ENCODE measurements around the gene FARP2. TPM values are rescaled to one million over a fixed set of nuclear protein-coding genes. Genes with fewer than 3 reads are reported as not detected.
"Not testable (repeated sequence)": the region's sequence is repeated elsewhere in the genome, so short reads cannot be mapped to it uniquely, and the experiment has no call there.

Gene FARP2
- total RNA-seq, 1 donor from 2014 or later = 65.0 TPM

DNA sequence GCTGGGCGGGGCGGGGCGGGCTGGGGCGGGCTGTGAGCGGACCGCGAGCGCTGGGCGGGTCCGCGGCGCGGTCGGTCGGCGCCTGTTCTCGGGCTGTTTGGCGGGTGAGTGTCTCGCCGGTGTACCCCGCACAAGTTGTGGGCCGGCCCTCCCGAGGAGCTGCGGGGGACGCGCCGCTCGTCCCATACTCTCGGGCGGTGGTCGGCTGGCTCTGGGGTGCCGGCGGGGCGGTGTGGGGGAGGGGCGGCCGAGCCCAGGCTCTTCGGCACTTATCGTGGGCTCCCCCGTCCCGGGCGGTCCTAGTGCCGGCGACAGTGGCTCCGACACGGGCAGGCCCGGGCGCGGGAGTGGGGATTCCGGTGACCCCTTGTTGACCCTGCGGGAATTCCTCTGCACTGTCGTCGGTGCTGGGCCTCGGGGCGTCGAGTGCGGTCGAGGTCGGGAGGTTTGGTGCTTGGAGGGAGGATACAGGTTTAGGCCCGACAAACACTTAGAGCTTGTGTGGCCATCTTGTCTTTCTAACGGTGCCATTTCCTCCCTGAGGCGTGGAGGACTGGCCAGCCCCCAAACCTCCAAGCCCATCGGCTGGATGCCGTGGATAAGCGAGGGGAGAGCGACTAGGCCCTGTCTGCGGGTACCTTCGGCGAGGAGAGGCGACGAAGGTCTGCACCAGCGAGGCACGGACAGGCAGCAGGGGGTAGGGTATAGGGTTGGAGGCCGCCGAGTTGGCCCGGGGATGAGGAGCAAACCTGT, 40.0 kb upstream of the FARP2 start, which contains the start of gene SEPTIN2:
Gene SEPTIN2 (plus strand): TSS at position 47 of the 753 bp plus-strand sequence. CDS start 8,308 bp downstream, outside the sequence.
- Mint-ChIP-seq H3K4me1 (ENCODE audit: low read depth, unreplicated experiment) (peaks cover 43% of the 10 kb centered on the region), H3K36me3 (ENCODE audit: low read depth, unreplicated experiment) (peaks cover 2% of the 10 kb centered on the region), H3K4me3 (ENCODE audit: unreplicated experiment) (peak within 1 kb of the TSS; percentile 98), H3K27me3 (ENCODE audit: low read depth, unreplicated experiment) (no peaks in the 10 kb centered on the region), H3K9me3 (ENCODE audit: unreplicated experiment) (no peaks in the 10 kb centered on the region), H3K27ac (ENCODE audit: unreplicated experiment) (peak within 1 kb of the TSS; percentile 100)
- Histone ChIP-seq H3K79me2 (ENCODE audit: insufficient read depth, low read length) (peaks cover 93% of the 10 kb centered on the region), H3K4me1 (ENCODE audit: insufficient read depth, low read length) (peaks cover 50% of the 10 kb centered on the region), H3K9me3 (ENCODE audit: insufficient read depth, low read depth, low read length) (no peaks in the 10 kb centered on the region), H3K4me2 (ENCODE audit: low read length) (peak within 1 kb of the TSS; percentile 98), H3K27me3 (ENCODE audit: insufficient read depth, low read length) (no peaks in the 10 kb centered on the region), H3K27ac (ENCODE audit: low read depth, low read length) (peak within 1 kb of the TSS; percentile 100), H4K20me1 (ENCODE audit: insufficient read depth, low read length) (peaks cover 62% of the 10 kb centered on the region), H3K4me3 (ENCODE audit: insufficient read depth, low read depth, low read length) (peak within 1 kb of the TSS; percentile 98), H2AFZ (ENCODE audit: low read depth, low read length) (peak within 1 kb of the TSS; percentile 87), H3K9ac (ENCODE audit: low read length) (peak within 1 kb of the TSS; percentile 100), H3K36me3 (ENCODE audit: insufficient read depth, low read length) (peaks cover 6% of the 10 kb centered on the region)
- no peak for FAIRE-seq
- peak; percentile 32 for DNase-seq (ENCODE audit: low read depth)
- TF ChIP-seq EZH2 (IDR thresholded peaks at IDR 0.05; ENCODE audit: insufficient read depth, low read length) = no peak
- TF ChIP-seq, protein P1, sequence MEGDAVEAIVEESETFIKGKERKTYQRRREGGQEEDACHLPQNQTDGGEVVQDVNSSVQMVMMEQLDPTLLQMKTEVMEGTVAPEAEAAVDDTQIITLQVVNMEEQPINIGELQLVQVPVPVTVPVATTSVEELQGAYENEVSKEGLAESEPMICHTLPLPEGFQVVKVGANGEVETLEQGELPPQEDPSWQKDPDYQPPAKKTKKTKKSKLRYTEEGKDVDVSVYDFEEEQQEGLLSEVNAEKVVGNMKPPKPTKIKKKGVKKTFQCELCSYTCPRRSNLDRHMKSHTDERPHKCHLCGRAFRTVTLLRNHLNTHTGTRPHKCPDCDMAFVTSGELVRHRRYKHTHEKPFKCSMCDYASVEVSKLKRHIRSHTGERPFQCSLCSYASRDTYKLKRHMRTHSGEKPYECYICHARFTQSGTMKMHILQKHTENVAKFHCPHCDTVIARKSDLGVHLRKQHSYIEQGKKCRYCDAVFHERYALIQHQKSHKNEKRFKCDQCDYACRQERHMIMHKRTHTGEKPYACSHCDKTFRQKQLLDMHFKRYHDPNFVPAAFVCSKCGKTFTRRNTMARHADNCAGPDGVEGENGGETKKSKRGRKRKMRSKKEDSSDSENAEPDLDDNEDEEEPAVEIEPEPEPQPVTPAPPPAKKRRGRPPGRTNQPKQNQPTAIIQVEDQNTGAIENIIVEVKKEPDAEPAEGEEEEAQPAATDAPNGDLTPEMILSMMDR (IDR thresholded peaks at IDR 0.05; ENCODE audit: insufficient read depth, low read depth, low read length) = no peak

GRCh38 chr2:241316825-241317224, 39.3 kb upstream of the FARP2 start:
- no peaks in the 10 kb centered on the region for H3K9me3 ChIP-seq (ENCODE audit: insufficient read depth, low read depth, low read length)
- peaks cover 43% of the 10 kb centered on the region for H3K4me1 Mint-ChIP-seq (ENCODE audit: low read depth, unreplicated experiment)
- peak overlapping the region; percentile 85 for H3K27ac Mint-ChIP-seq (ENCODE audit: unreplicated experiment)
- peaks cover 6% of the 10 kb centered on the region for H3K36me3 ChIP-seq (ENCODE audit: insufficient read depth, low read length)
- no peaks in the 10 kb centered on the region for H3K27me3 Mint-ChIP-seq (ENCODE audit: low read depth, unreplicated experiment)
- H3K27ac ChIP-seq (ENCODE audit: low read depth, low read length) = peak overlapping the region; percentile 100
- peak overlapping the region; percentile 98 for H3K4me3 Mint-ChIP-seq (ENCODE audit: unreplicated experiment)
- H3K4me2 ChIP-seq (ENCODE audit: low read length) = peak overlapping the region; percentile 98
- TF ChIP-seq, protein P1 (IDR thresholded peaks at IDR 0.05; ENCODE audit: insufficient read depth, low read depth, low read length) = no peak
- TF ChIP-seq EZH2 (IDR thresholded peaks at IDR 0.05; ENCODE audit: insufficient read depth, low read length) = no peak
- no peak for FAIRE-seq
- H3K4me3 ChIP-seq (ENCODE audit: insufficient read depth, low read depth, low read length) = peak overlapping the region; percentile 97
- H3K27me3 ChIP-seq (ENCODE audit: insufficient read depth, low read length) = no peaks in the 10 kb centered on the region
- peak overlapping the region; percentile 100 for H3K9ac ChIP-seq (ENCODE audit: low read length)
- H3K4me1 ChIP-seq (ENCODE audit: insufficient read depth, low read length) = peaks cover 48% of the 10 kb centered on the region
- H3K36me3 Mint-ChIP-seq (ENCODE audit: low read depth, unreplicated experiment) = peaks cover 2% of the 10 kb centered on the region
- H3K9me3 Mint-ChIP-seq (ENCODE audit: unreplicated experiment) = no peaks in the 10 kb centered on the region
- H2AFZ ChIP-seq (ENCODE audit: low read depth, low read length) = no peak overlapping the region
- DNase-seq (ENCODE audit: low read depth) = no peak
- H4K20me1 ChIP-seq (ENCODE audit: insufficient read depth, low read length) = peaks cover 64% of the 10 kb centered on the region
- peaks cover 93% of the 10 kb centered on the region for H3K79me2 ChIP-seq (ENCODE audit: insufficient read depth, low read length)

DNA sequence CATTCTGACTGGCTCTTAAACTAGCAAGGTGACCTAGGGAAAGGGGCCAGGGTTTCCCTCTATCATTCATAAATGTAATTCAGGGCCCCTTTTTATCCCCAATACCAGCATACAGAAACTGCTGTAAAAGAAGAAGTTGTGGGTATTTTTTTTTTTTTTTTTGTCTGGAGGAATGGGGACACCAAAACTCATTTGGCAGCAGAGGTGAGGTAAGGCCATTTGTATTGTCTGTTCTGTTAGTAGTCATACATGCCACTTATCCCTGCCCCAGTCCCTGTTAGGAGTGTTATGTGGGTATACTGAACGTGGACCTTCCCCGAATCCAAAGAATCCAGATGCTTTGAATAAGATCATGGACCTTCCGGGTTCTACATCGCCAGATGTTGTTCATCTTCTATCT, 38.7 kb upstream of the FARP2 start:
- H3K27ac Mint-ChIP-seq (ENCODE audit: unreplicated experiment) = no peak overlapping the region
- H4K20me1 ChIP-seq (ENCODE audit: insufficient read depth, low read length) = peaks cover 67% of the 10 kb centered on the region
- H3K9me3 Mint-ChIP-seq (ENCODE audit: unreplicated experiment) = no peaks in the 10 kb centered on the region
- DNase-seq (ENCODE audit: low read depth) (no peak), FAIRE-seq (no peak)
- peaks cover 6% of the 10 kb centered on the region for H3K36me3 ChIP-seq (ENCODE audit: insufficient read depth, low read length)
- H3K27ac ChIP-seq (ENCODE audit: low read depth, low read length) = peak overlapping the region; percentile 100
- H3K4me2 ChIP-seq (ENCODE audit: low read length) = peak overlapping the region; percentile 98
- H2AFZ ChIP-seq (ENCODE audit: low read depth, low read length) = no peak overlapping the region
- H3K9ac ChIP-seq (ENCODE audit: low read length) = peak overlapping the region; percentile 100
- no peaks in the 10 kb centered on the region for H3K27me3 ChIP-seq (ENCODE audit: insufficient read depth, low read length)
- no peaks in the 10 kb centered on the region for H3K27me3 Mint-ChIP-seq (ENCODE audit: low read depth, unreplicated experiment)
- H3K4me3 ChIP-seq (ENCODE audit: insufficient read depth, low read depth, low read length) = peak overlapping the region; percentile 97
- H3K4me1 Mint-ChIP-seq (ENCODE audit: low read depth, unreplicated experiment) = peaks cover 43% of the 10 kb centered on the region
- peaks cover 2% of the 10 kb centered on the region for H3K36me3 Mint-ChIP-seq (ENCODE audit: low read depth, unreplicated experiment)
- peak overlapping the region; percentile 98 for H3K4me3 Mint-ChIP-seq (ENCODE audit: unreplicated experiment)
- H3K9me3 ChIP-seq (ENCODE audit: insufficient read depth, low read depth, low read length) = no peaks in the 10 kb centered on the region
- peaks cover 43% of the 10 kb centered on the region for H3K4me1 ChIP-seq (ENCODE audit: insufficient read depth, low read length)
- peaks cover 93% of the 10 kb centered on the region for H3K79me2 ChIP-seq (ENCODE audit: insufficient read depth, low read length)
- no peak for TF ChIP-seq EZH2 (IDR thresholded peaks at IDR 0.05; ENCODE audit: insufficient read depth, low read length)
- TF ChIP-seq, protein P1 (IDR thresholded peaks at IDR 0.05; ENCODE audit: insufficient read depth, low read depth, low read length) = no peak

DNA sequence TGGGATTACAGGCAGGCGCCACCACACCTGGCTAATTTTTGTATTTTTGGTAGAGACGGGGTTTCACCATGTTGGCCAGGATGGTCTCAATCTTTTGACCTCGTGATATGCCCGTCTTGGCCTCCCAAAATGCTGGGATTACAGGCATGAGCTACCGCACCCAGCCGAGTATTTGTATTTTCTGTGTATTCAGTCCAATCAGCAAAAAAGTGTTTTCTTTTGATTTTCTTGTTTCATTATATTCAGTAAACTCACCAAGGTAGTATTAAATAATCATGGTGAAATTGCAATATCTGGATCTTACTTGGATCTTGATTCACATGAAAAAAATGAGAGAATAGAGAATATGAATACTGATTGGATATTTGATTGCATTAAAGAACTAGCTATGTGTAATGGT, 37.3 kb upstream of the FARP2 start:
- not testable (repeated sequence) for H3K36me3 Mint-ChIP-seq (ENCODE audit: low read depth, unreplicated experiment); FAIRE-seq; H3K27ac ChIP-seq (ENCODE audit: low read depth, low read length); H3K4me3 ChIP-seq (ENCODE audit: insufficient read depth, low read depth, low read length); H3K36me3 ChIP-seq (ENCODE audit: insufficient read depth, low read length); H3K9ac ChIP-seq (ENCODE audit: low read length); H2AFZ ChIP-seq (ENCODE audit: low read depth, low read length); DNase-seq (ENCODE audit: low read depth); H3K27ac Mint-ChIP-seq (ENCODE audit: unreplicated experiment); H3K9me3 Mint-ChIP-seq (ENCODE audit: unreplicated experiment); H3K9me3 ChIP-seq (ENCODE audit: insufficient read depth, low read depth, low read length); H3K27me3 Mint-ChIP-seq (ENCODE audit: low read depth, unreplicated experiment); H3K27me3 ChIP-seq (ENCODE audit: insufficient read depth, low read length)
- peak overlapping the region; percentile 98 for H3K4me3 Mint-ChIP-seq (ENCODE audit: unreplicated experiment)
- peaks cover 42% of the 10 kb centered on the region for H3K4me1 Mint-ChIP-seq (ENCODE audit: low read depth, unreplicated experiment)
- peaks cover 93% of the 10 kb centered on the region for H3K79me2 ChIP-seq (ENCODE audit: insufficient read depth, low read length)
- H3K4me1 ChIP-seq (ENCODE audit: insufficient read depth, low read length) = peaks cover 31% of the 10 kb centered on the region
- H4K20me1 ChIP-seq (ENCODE audit: insufficient read depth, low read length) = peaks cover 77% of the 10 kb centered on the region
- peak overlapping the region; percentile 98 for H3K4me2 ChIP-seq (ENCODE audit: low read length)

All from astrocyte (in vitro differentiated cells and primary cell).